Left forelimb (tissue), 1 donor: ENCODE measurements around the gene ANKRD18B.
"Not testable (repeated sequence)": the region's sequence is repeated elsewhere in the genome, so short reads cannot be mapped to it uniquely, and the experiment has no call there.

ENCODE experiments used
- DNase-seq: peaks from one replicate; pipeline ENCODE4 v3.0.0-alpha.2; 2018; ENCODE audit warnings: low spot score

ANKRD18B gene

DNA sequence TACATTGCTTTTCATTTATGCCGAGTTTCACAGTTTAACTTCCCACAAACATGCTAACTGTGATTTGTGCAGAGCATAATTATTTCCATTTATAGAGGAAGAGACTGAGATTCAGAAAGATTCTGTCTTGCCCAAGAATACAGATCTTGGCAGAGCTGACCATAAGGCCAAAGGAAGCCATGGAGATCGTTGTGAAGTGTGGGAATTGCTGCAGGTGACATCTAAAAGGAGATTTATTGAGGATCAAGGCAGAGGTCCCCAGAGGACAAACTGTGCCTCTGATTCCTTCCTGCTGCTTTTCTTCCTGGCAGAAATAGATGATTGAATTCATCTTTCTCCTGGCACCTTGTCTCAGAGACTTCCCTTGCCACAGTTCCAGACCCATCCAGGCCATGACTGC is 88.4 kb downstream of the ANKRD18B start:
- DNase-seq: not testable (repeated sequence)

DNA sequence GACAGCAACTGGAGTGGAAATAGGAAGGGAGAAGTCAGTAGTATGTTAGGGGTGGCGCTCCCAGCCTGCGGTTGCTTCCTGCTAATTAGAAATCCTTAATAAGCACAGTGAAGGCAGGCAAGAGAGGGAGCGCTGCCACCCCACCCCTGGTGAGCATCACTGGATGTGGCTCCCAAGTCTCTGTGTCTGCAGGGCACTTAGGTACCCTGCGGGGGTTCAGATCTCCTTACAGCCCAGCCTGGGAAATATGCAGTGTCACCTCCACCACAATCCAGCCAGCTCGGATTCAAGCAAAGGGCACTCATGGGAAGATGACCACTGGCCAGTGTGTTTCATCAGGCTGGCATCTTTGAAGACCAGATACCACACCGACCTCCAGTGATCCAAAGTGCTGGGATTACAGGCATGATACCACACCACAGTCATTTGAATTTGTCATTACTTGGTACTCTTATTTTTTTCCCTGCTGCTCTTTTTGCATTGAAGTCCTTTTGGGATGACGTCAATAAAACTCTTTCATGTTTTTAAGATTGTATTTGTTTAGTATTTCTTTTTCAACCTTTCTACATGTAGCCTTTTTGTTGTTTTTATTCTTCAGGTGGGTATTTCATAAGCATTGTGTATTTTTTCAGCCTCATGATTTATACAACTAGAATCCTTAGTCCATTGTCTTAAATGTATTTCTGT is 90.1 kb downstream of the ANKRD18B start:
- DNase-seq: no peak

DNA sequence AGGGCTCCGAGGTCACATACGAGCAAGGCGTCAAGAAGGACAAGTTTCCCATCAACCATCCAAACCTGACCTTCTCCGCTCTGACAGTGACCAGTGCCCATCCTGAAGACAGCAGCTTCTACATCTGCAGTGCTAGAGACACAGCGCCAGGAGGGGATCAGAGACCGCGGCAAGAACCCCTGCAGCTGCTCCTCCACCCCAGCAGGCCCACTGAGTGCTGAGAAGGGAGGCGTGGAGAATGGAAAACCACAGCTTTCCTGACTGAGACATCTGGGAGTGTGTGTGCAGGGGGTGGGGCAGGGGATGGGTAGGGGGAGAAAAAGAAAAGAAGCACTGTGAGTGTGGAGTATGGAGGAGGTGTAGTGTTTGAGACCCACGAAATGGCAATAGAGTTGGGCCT is 94.3 kb downstream of the ANKRD18B start:
- not testable (repeated sequence) for DNase-seq

DNA sequence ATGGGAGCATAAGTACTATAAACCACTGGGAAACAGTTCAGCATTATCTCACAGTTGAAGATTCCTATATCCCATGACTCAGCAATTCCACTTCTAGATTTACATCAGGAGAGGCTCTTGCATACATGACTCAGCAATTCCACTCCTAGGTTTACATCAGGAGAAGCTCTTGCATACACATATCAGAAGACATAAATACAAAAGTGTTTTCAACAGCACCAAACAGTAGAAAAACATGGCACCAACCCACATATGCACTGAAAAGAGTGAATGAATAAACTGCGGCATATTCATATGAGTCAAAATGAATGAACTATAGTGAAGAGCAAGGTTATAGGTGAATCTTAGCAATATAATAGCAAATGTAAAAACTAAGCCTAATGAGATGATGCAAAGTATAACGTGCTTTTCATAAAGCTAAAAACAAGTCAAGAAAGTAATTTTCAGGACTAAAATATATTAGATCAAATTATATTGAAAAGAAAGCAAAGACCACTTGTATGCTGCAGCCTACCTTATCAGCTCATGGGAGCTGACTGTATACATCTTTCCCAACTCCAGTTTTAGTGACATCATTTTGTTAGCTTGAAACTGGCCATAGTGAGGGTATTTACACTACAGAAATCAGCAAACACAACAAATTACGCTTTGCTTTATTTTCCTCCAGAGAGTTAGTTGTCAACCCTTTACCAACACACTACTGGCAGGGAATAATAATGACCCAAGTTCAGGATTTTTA is 95.8 kb downstream of the ANKRD18B start:
- DNase-seq: no peak

DNA sequence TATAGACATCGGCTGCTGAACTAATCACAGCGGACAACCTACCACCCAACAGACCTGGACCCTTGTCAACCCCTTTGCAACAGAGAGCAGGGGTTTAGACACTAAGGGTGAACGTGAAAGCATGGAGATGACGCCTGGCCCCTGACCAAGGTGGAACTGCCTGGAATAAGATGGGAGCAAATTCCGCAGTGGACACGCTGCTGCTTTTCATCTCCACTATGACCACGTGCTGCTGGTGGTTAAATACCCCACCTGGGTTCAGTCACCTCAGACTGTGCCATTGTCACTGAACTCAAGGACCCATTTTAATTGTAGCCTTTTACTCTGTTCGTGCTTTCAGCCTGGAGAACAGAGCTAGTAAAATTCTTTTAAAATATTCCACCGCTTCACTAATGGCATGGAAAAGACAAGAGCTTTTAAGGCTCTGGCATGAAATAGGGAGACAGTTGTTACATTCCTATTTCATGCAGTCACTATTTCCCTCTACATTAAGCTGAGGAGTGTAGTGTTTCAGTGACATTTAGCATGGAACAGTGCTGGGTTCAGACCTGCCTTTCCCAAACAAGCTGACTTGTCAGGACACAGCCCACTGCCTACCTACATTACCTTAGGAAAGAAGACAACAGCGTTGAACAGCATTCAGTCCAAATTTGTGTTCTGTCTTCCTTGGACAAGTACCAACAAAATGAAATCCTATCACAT is 96.8 kb downstream of the ANKRD18B start:
- DNase-seq: no peak
